VCaP (cell line): ENCODE results near the gene CCDC54.

Experiments
- H3K27ac ChIP-seq: fragments of 450-650 bp; 2 replicates; pipeline ENCODE4 v1.5.1; 2017
- CTCF ChIP-seq: fragments of 450-650 bp; conservative IDR thresholded peaks from 2 replicates; pipeline ENCODE4 v1.5.1; 2017; ENCODE audit warnings: mild to moderate bottlenecking, moderate library complexity

Gene CCDC54

GRCh38 chr3:107408513-107408912 is 31.3 kb downstream of the CCDC54 start:
- no peak overlapping the region for H3K27ac ChIP-seq
- no peak for TF ChIP-seq CTCF

DNA sequence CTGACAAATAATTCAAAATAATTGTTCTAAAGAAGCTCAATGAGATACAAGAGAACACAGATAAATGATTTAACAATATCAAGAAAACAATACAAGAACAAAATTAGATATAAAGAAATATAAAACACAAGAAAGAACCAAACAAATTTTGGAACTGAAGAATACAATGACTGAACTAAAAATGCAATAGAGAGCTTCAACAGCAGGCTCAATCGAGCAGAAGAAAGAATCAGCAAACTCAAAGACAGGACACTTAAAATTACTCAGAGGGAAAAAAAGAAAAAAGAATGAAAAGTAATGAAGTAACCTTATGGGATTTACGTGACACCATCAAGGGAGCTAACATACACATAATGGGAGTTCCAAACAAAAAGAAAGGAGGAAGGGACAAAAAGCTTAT is 32.1 kb downstream of the CCDC54 start:
- no peak overlapping the region for H3K27ac ChIP-seq
- no peak for TF ChIP-seq CTCF

GRCh38 chr3:107410606-107411005 is 33.4 kb downstream of the CCDC54 start:
- no peak overlapping the region for H3K27ac ChIP-seq
- no peak for TF ChIP-seq CTCF

DNA sequence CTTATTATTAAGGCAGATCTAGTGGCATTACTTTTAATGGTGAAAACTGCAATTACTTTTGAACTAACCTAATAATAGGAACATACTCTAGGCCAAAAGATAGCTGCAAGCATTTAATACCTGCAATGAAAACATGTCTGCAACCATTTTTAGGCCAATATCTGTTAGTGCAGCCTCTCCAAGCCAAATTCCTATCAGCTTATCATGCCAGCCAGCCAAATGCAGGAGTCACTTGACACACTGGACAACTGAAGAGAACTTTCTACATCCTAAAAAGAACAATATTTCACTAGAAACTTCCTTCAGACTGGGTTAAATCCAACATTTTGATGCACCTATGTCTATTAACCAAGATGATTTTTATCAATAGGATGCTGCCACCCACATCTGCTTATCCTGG is 33.8 kb downstream of the CCDC54 start:
- TF ChIP-seq CTCF, result no peak

DNA sequence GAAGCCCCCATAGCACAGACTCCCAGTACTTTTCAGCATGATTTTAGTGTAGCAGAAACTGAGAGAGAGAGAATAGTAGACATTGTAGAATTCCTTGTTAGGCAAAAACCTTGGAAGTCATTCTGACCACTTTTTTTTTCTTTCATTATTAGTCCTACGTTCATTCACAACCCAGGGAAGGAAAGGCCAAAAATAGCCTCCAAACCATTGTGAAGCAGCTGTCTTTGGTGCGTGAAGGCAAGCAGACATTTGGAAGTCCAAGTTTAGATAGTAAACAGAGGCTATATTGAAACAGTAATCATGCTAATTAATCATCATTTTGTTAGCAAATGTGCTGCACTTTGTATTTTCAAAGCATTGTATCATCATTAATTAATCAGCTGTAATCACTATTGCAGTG is 34.5 kb downstream of the CCDC54 start:
- no peak for TF ChIP-seq CTCF
- H3K27ac ChIP-seq, result no peak overlapping the region

More for the DNA sequence above, 33.8 kb downstream of the CCDC54 start:
- H3K27ac ChIP-seq, result no peak overlapping the region

- no peak for TF ChIP-seq CTCF
- H3K27ac ChIP-seq, result no peak overlapping the region
Measured at GRCh38 chr3:107412376-107412775, 35.1 kb downstream of the CCDC54 start.

DNA sequence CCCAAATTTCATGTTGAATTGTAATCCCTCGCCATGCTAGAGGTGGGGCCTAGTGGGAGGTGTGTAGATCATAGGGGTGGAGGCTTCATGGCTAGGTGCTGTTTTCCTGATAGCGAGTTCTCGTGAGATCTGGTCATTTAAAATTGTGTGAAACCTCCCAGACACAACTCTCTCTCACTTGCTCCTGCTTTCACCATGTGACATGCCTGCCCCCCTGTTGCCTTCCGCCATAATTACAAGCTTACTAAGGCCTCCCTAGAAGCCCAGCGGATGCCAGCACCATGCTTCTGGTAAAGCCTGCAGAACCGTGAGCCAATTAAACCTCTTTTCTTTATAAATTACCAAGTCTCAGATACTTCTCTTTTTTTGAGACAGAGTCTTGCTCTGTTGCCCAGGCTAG is 36.0 kb downstream of the CCDC54 start:
- H3K27ac ChIP-seq, result no peak overlapping the region

More for the DNA sequence above, 36.0 kb downstream of the CCDC54 start:
- TF ChIP-seq CTCF, result no peak
